Neural cell (in vitro differentiated cells): ENCODE results near the gene ZNF444.
"Not testable (repeated sequence)": the region's sequence is repeated elsewhere in the genome, so short reads cannot be mapped to it uniquely, and the experiment has no call there.

ENCODE experiments used
- EP300 ChIP-seq: fragments of 450-650 bp; conservative IDR thresholded peaks from 2 replicates; pipeline ENCODE4 v1.6.1; 2014; ENCODE audit warnings: antibody characterized with exemption, mild to moderate bottlenecking, moderate library complexity; ENCODE audit not compliant: poor library complexity, severe bottlenecking
- EZH2 ChIP-seq: fragments of 200-600, 300-800 bp; shearing (Covaris generic), sonication (generic); IDR thresholded peaks from 2 replicates; pipeline ENCODE4 v1.6.1; 2014; ENCODE audit warnings: antibody characterized with exemption, low read length, borderline replicate concordance, mild to moderate bottlenecking; ENCODE audit not compliant: insufficient read depth, poor library complexity, severe bottlenecking
- POLR2AphosphoS5 ChIP-seq: IDR thresholded peaks from 2 replicates; pipeline ENCODE4 v1.6.1; 2012
- REST ChIP-seq: IDR thresholded peaks from 2 replicates; pipeline ENCODE4 v1.6.1; 2012; ENCODE audit warnings: borderline replicate concordance
- SMC3 ChIP-seq: fragments of 450-650 bp; conservative IDR thresholded peaks from 2 replicates; pipeline ENCODE4 v1.6.1; 2014; ENCODE audit warnings: antibody characterized with exemption, mild to moderate bottlenecking, moderate library complexity; ENCODE audit not compliant: poor library complexity
- TAF1 ChIP-seq: IDR thresholded peaks from 2 replicates; pipeline ENCODE4 v1.6.1; 2012; ENCODE audit warnings: low read depth
- TF ChIP-seq, protein P1 (sequence below): fragments of 450-650 bp; IDR thresholded peaks from 2 replicates; pipeline ENCODE4 v1.5.1; 2014; ENCODE audit warnings: antibody characterized with exemption, mild to moderate bottlenecking, moderate library complexity; ENCODE audit not compliant: poor library complexity, severe bottlenecking

GRCh38 chr19:56210036-56210435 is 68.9 kb downstream of the ZNF444 start:
- TF ChIP-seq EZH2, SMC3, TAF1, POLR2AphosphoS5, EP300, REST: not testable (repeated sequence)
- TF ChIP-seq, protein P1, sequence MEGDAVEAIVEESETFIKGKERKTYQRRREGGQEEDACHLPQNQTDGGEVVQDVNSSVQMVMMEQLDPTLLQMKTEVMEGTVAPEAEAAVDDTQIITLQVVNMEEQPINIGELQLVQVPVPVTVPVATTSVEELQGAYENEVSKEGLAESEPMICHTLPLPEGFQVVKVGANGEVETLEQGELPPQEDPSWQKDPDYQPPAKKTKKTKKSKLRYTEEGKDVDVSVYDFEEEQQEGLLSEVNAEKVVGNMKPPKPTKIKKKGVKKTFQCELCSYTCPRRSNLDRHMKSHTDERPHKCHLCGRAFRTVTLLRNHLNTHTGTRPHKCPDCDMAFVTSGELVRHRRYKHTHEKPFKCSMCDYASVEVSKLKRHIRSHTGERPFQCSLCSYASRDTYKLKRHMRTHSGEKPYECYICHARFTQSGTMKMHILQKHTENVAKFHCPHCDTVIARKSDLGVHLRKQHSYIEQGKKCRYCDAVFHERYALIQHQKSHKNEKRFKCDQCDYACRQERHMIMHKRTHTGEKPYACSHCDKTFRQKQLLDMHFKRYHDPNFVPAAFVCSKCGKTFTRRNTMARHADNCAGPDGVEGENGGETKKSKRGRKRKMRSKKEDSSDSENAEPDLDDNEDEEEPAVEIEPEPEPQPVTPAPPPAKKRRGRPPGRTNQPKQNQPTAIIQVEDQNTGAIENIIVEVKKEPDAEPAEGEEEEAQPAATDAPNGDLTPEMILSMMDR = not testable (repeated sequence)
